Stimulated activated CD4-positive, alpha-beta T cell treated with anti-CD3 and anti-CD28 coated beads, Interleukin-15, amount 100 ng/mL, for 1 hour (primary cell): ENCODE measurements around the gene PATJ.
"Not testable (repeated sequence)": the region's sequence is repeated elsewhere in the genome, so short reads cannot be mapped to it uniquely, and the experiment has no call there.

Source experiments
- DNase-seq, 2 donors: peaks; one replicate each; pipeline ENCODE4 v3.0.0-alpha.2; 2020; ENCODE audit warnings: low read depth in 1 of 2, low spot score in 1 of 2

Gene PATJ

GRCh38 chr1:61816191-61816590 lies 73.9 kb downstream of the PATJ start:
- DNase-seq, result no peak

DNA sequence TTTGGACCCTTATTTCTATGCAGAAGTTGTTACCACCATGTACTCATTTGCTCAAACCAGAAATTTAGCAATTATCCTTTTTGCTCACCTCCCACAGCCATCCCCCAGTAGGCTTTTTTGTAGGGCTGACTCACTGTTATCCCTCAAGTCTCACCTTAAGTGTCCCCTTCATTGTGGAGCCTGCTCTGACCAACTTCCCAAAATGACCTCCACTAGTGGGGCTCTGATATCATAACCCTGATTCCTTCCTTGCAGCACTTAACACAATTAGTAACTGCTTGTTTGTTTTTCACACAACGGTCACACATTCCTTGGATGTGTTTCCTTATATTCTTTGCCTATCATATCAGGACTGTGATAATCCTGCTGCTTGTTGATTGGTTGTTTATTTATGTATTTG lies 76.7 kb downstream of the PATJ start:
- DNase-seq, result no peak

DNA sequence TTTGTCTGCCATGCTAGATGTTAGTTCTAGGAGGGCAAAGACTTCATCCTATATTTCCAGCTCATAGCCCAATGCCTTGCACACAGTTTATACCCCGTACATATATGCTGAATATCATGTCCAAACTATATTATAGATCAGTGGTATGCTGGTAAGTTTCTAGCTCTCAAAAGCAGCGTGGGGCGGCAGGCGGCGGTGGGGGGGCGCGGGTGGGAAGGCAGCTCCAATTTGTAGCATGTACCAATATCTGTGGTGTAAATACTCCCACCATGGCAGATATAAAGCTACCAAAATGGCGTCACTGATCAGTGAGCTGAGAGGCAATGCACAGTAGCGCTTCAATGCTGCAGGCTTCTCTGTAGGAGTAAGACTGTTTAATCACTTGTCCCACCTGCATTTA lies 77.1 kb downstream of the PATJ start:
- DNase-seq, result no peak

DNA sequence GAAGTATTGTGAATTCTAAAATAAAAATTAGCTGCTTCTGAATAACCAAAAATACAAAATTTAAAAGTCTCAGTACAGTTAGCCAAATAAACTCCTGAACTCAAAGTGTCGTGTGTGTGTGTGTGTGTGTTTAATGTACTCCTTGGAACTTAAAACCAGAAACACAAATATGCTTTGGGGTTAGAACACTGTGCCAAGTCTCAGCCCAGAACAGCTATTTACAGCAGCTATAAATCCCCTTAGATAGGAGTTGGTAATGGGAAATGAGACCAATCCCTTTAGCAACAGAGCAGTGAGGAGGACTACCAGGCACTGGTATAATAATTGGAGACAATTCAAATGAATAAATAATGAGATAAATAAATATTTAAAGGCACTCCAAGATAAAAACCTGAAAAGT lies 83.1 kb downstream of the PATJ start:
- no peak for DNase-seq

DNA sequence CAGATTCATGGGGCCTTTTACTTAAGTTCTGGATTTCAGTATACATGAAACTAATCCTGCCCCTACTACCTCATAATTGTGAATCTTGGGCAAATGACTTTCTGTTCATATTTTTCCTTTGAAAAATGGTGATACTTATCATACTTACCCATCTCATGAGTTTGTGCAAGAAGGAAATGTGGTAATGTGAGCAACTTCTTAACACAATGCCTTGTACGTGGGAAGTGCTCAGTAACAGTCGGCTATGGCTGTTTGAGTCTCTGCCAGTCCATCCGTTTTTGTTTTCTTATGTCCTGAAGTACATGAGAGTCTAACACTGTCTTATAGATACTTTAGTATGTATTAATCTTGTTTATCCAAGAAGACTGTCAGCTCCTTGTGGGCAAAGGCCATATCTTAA lies 86.5 kb downstream of the PATJ start:
- DNase-seq, result no peak

- no peak for DNase-seq
Measured at GRCh38 chr1:61836649-61837048, 94.4 kb downstream of the PATJ start.

DNA sequence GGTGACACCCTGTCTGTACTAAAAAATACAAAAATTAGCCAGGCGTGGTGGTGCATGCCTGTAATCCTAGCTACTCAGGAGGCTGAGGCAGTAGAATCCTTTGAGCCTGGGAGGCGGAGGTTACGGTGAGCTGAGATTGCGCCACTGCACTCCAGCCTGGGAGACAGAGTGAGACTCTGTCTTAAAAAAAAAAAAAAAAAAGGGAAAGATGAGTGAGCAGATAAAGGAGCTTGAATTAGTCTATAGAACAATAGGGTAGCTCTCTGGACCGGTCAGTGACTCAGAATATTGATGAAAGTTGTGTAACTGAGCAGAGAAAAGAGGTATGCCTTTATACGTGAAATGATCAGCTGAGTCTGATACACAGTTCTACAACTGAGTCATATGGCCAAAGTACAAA lies 95.3 kb downstream of the PATJ start:
- DNase-seq, result not testable (repeated sequence)

- no peak for DNase-seq
Measured at GRCh38 chr1:61839679-61840078, 97.4 kb downstream of the PATJ start.

DNA sequence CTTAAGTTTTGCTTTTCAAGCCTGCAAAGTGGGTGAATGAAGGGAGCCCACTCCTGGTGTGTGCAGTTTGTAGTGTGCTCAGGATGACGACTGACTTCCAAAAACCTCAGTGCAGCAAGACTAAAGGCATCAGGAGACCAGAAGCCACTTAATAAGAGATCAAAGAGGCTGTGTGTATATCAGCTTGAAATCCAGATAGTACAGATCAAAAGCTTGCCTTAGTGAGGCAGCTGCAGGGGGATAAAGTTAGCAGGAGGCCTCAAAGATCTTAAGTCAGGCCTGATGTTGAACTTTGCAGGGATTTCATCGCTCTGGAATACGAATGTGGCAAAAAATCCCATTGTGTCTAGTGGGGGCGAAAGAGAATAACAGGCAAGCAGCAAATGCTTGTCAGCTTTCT lies 99.8 kb downstream of the PATJ start:
- no peak for DNase-seq

GRCh38 chr1:61842863-61843514 lies 100.7 kb downstream of the PATJ start:
- DNase-seq, result no peak

- DNase-seq, result no peak
Measured at GRCh38 chr1:61844006-61844405, 101.7 kb downstream of the PATJ start.

- not testable (repeated sequence) for DNase-seq
Measured at GRCh38 chr1:61844664-61845063, 102.4 kb downstream of the PATJ start.

- DNase-seq, result no peak
Measured at GRCh38 chr1:61851235-61851634, 109.0 kb downstream of the PATJ start.

GRCh38 chr1:61851849-61852669 lies 109.8 kb downstream of the PATJ start:
- no peak for DNase-seq

- no peak for DNase-seq
Measured at GRCh38 chr1:61852670-61853015, 110.4 kb downstream of the PATJ start.

DNA sequence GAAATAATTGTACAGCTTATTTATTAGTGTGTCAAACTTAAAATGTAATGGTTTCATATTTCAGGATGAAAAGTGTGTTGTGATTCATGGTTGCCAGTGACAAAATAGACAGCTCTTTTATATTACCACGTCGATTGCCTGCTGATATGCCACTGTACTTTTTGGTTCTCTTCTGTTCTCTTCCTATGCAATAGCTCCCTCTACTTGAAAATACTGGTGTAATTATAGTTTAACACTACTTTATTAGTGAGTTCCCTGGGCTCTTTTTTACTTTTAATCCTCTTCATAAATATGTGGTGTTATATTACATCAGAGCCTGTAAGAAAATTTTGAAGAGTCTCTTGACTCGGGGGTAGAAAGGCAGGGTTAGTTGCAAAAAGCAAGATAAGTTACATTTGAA lies 111.3 kb downstream of the PATJ start:
- DNase-seq, result no peak

DNA sequence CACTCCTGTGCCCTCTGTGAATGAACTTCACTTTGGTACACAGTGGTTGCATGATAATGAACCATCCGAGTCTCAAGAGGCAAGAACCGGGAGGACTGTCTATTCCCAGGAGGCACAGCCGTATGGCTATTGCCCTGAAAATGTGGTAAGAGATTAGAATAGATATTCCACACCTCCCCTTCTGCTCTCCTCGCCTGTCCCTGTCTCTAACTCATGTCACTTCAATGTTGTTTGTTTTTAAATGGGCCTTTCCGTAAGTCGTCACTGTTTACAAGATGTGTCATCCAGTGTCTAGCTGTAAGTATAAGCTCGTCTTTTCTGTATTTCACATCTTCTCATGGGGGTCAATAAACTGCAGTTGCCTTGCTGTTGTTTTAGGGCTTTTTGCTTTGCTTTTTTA lies 122.2 kb downstream of the PATJ start:
- DNase-seq, result no peak

DNA sequence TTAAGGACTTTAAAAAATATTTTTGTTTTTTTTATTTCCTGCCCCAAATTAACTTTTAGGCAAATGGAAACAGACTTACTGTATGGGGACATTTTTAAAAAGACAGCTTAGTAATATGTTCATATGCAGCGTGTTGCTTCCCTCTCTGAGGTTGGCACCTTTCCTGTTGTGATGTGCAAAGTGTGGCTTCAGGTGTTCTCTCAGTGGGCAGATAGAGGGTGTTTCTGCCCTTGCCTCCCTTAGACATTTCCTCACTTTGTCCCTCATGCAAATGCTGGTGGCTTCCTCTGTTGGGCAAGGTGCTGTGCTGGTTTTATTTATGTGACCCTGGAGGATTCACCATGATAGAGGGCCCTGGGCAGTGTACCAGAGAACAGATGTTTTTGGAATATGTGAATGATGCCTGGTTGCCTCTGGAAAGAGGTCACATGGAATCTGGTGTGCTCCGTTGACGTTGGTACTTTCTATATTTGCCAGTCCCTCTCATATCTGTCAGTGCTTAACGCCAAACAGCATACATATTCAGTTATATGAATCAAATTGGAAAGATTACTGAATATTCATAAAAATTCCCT lies 123.5 kb downstream of the PATJ start:
- DNase-seq, result no peak

- DNase-seq, result no peak
Measured at GRCh38 chr1:61869691-61870109, 127.4 kb downstream of the PATJ start.

DNA sequence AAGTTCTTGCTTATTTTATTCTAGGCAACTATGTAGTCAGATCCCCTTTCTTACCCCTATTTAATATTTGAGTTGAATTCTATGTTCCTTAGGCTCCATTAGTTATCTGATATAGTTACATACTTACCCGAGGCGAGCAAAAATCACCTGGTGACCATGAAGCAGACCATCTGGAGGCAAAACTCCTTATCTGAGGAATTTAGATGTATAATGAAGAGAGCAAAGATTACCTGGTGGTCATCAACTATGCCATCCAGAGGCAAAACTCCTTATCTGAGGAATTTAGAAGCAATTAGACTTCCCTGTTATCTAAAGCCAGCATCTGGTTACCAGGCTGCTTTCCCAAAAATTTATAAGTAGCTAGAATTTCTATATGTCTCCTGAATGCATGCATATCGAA lies 129.9 kb downstream of the PATJ start:
- no peak for DNase-seq

- DNase-seq, result no peak
Measured at GRCh38 chr1:61873581-61873980, 131.3 kb downstream of the PATJ start.

DNA sequence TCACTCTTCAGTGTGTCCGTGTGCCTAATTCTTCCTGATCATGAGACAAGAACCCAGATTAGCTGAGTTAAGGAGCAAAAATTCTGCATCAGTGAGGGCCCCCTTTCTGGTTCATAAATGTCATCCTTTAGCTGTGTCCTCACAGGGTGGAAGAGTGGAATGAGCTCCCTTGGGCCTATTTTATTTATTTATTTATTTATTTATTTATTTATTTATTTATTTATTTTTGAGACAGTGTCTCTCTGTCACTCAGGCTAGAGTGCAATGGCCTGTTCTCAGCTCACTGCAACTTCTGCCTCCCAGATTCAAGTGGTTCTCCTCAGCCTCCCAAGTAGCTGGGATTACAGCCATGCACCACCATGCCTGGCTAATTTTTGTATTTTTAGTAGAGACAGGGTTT lies 131.7 kb downstream of the PATJ start:
- DNase-seq, result no peak

GRCh38 chr1:61875198-61875597 lies 132.9 kb downstream of the PATJ start:
- DNase-seq, result no peak
